Neural progenitor cell (in vitro differentiated cells): Measurements from ENCODE around the gene CD2AP. TPM values are rescaled to one million over a fixed set of nuclear protein-coding genes. Genes with fewer than 3 reads are reported as not detected.

Experiments used
- DNase-seq: peaks from one replicate; pipeline ENCODE4 v3.0.0-alpha.2; 2016; ENCODE audit warnings: low spot score
- H2AFZ ChIP-seq: fragments of 200-600 bp; sonication (generic); replicated peaks from 2 replicates; pipeline ENCODE4 v1.6.1; 2016; ENCODE audit warnings: antibody characterized with exemption
- H3F3A ChIP-seq: fragments of 200-600 bp; sonication (generic); 2 replicates; pipeline ENCODE4 v1.6.1; 2016; ENCODE audit warnings: antibody characterized with exemption, low read depth
- H3K27ac ChIP-seq: fragments of 200-600 bp; sonication (generic); 2 replicates; pipeline ENCODE4 v1.5.1; 2016; ENCODE audit warnings: mild to moderate bottlenecking
- H3K27me3 ChIP-seq: fragments of 200-600 bp; sonication (generic); 2 replicates; pipeline ENCODE4 v1.6.1; 2016; ENCODE audit warnings: mild to moderate bottlenecking, moderate library complexity
- H3K36me3 ChIP-seq: fragments of 200-600 bp; sonication (generic); 2 replicates; pipeline ENCODE4 v1.5.1; 2016
- H3K4me1 ChIP-seq: fragments of 200-600 bp; sonication (generic); 2 replicates; pipeline ENCODE4 v1.6.1; 2016; ENCODE audit warnings: mixed run types
- H3K4me2 ChIP-seq: fragments of 200-600 bp; sonication (generic); 2 replicates; pipeline ENCODE4 v1.6.1; 2016
- H3K4me3 ChIP-seq: fragments of 200-600 bp; sonication (generic); 2 replicates; pipeline ENCODE4 v1.5.1; 2016
- H3K79me2 ChIP-seq: fragments of 200-600 bp; sonication (generic); 2 replicates; pipeline ENCODE4 v1.6.1; 2016; ENCODE audit warnings: low read depth
- H3K9ac ChIP-seq: fragments of 200-600 bp; sonication (generic); 2 replicates; pipeline ENCODE4 v1.6.1; 2016
- H3K9me3 ChIP-seq: fragments of 200-600 bp; sonication (generic); 2 replicates; pipeline ENCODE4 v1.5.1; 2016; ENCODE audit warnings: low read depth
- H4K20me1 ChIP-seq: fragments of 200-600 bp; sonication (generic); 2 replicates; pipeline ENCODE4 v1.6.1; 2016; ENCODE audit warnings: low read depth
- H3K27ac Mint-ChIP-seq: 3 replicates; pipeline ENCODE4 v1.8.0; 2021; ENCODE audit warnings: mixed read lengths
- H3K27me3 Mint-ChIP-seq: 2 replicates; pipeline ENCODE4 v1.8.0; 2022; ENCODE audit warnings: low read depth, mild to moderate bottlenecking, inconsistent platforms, moderate library complexity, mixed read lengths; ENCODE audit not compliant: insufficient read depth
- H3K36me3 Mint-ChIP-seq: 3 replicates; pipeline ENCODE4 v1.8.0; 2021; ENCODE audit warnings: mixed read lengths
- H3K4me1 Mint-ChIP-seq: 3 replicates; pipeline ENCODE4 v1.8.0; 2021; ENCODE audit warnings: mixed read lengths
- H3K4me3 Mint-ChIP-seq: 3 replicates; pipeline ENCODE4 v1.8.0; 2021; ENCODE audit warnings: mild to moderate bottlenecking, moderate library complexity, mixed read lengths
- H3K9me3 Mint-ChIP-seq: 3 replicates; pipeline ENCODE4 v1.8.0; 2020; ENCODE audit warnings: mixed read lengths
- CTCF ChIP-seq: fragments of 200-600 bp; sonication (generic); IDR thresholded peaks from 2 replicates; pipeline ENCODE4 v1.5.1; 2017; ENCODE audit warnings: antibody characterized with exemption, mild to moderate bottlenecking
- EZH2 ChIP-seq: fragments of 200-600 bp; sonication (generic); IDR thresholded peaks from 2 replicates; pipeline ENCODE4 v1.6.1; 2017; ENCODE audit warnings: antibody characterized with exemption, mild to moderate bottlenecking, moderate library complexity
- EZH2phosphoT487 ChIP-seq: fragments of 200-600 bp; sonication (generic); IDR thresholded peaks from 2 replicates; pipeline ENCODE4 v1.6.1; 2017; ENCODE audit warnings: antibody characterized with exemption
- total RNA-seq: library from RNA; depleted of rRNA; stranded (reverse); fragments of >200 nt; gene quantifications from 2 replicates; pipeline ENCODE4 v1.2.3, GENCODE V29; 2015; ENCODE audit warnings: low replicate concordance

CD2AP gene
- total RNA-seq, 1 donor from 2014 or later, result 55.3 TPM

GRCh38 chr6:47483516-47483852, 5.9 kb downstream of the CD2AP start:
- H3K4me2 ChIP-seq, result peak overlapping the region; percentile 19

GRCh38 chr6:47483853-47484546, 6.4 kb downstream of the CD2AP start:
- Histone ChIP-seq H3K4me1 (peaks cover 40% of the 10 kb centered on the region), H3K79me2 (peaks cover 100% of the 10 kb centered on the region), H3K27ac (no peak overlapping the region), H3K4me3 (no peak overlapping the region), H3K9me3 (no peaks in the 10 kb centered on the region), H4K20me1 (peaks cover 56% of the 10 kb centered on the region), H3F3A (no peaks in the 10 kb centered on the region), H3K27me3 (no peaks in the 10 kb centered on the region), H3K4me2 (peak overlapping the region; percentile 34), H3K36me3 (no peaks in the 10 kb centered on the region), H2AFZ (no peak overlapping the region), H3K9ac (no peak overlapping the region)
- no peak overlapping the region for H3K4me3 Mint-ChIP-seq
- H3K9me3 Mint-ChIP-seq, result no peaks in the 10 kb centered on the region
- H3K4me1 Mint-ChIP-seq, result peaks cover 15% of the 10 kb centered on the region
- H3K36me3 Mint-ChIP-seq, result peaks cover 5% of the 10 kb centered on the region
- H3K27ac Mint-ChIP-seq, result no peak overlapping the region
- TF ChIP-seq CTCF (no peak), EZH2 (no peak), EZH2phosphoT487 (no peak)
- DNase-seq, result no peak
- H3K27me3 Mint-ChIP-seq, result no peaks in the 10 kb centered on the region

More at GRCh38 chr6:47483516-47483852, 5.9 kb downstream of the CD2AP start:
- H3F3A ChIP-seq, result peaks cover 5% of the 10 kb centered on the region
- H3K9ac ChIP-seq, result no peak overlapping the region
- no peak overlapping the region for H3K4me3 ChIP-seq
- Mint-ChIP-seq H3K27ac (no peak overlapping the region), H3K36me3 (peaks cover 5% of the 10 kb centered on the region), H3K27me3 (no peaks in the 10 kb centered on the region), H3K9me3 (no peaks in the 10 kb centered on the region), H3K4me1 (peaks cover 19% of the 10 kb centered on the region), H3K4me3 (no peak overlapping the region)
- no peaks in the 10 kb centered on the region for H3K36me3 ChIP-seq
- no peaks in the 10 kb centered on the region for H3K27me3 ChIP-seq
- H3K9me3 ChIP-seq, result no peaks in the 10 kb centered on the region
- peaks cover 60% of the 10 kb centered on the region for H4K20me1 ChIP-seq
- TF ChIP-seq EZH2 (no peak), EZH2phosphoT487 (no peak), CTCF (no peak)
- H3K27ac ChIP-seq, result no peak overlapping the region
- peaks cover 100% of the 10 kb centered on the region for H3K79me2 ChIP-seq
- no peak overlapping the region for H2AFZ ChIP-seq
- no peak for DNase-seq
- H3K4me1 ChIP-seq, result peaks cover 40% of the 10 kb centered on the region

GRCh38 chr6:47484616-47485015, 7.0 kb downstream of the CD2AP start:
- Histone ChIP-seq H4K20me1 (peaks cover 50% of the 10 kb centered on the region), H3K4me3 (no peak overlapping the region), H3K4me2 (peak overlapping the region; percentile 11)

More at GRCh38 chr6:47484616-47485015, 7.0 kb downstream of the CD2AP start:
- no peak for DNase-seq
- no peak for TF ChIP-seq CTCF
- no peak for TF ChIP-seq EZH2
- no peak for TF ChIP-seq EZH2phosphoT487
- Mint-ChIP-seq H3K9me3 (no peaks in the 10 kb centered on the region), H3K36me3 (peaks cover 6% of the 10 kb centered on the region), H3K4me1 (peaks cover 9% of the 10 kb centered on the region), H3K27me3 (no peaks in the 10 kb centered on the region), H3K4me3 (no peak overlapping the region), H3K27ac (no peak overlapping the region)
- Histone ChIP-seq H3K36me3 (no peaks in the 10 kb centered on the region), H3F3A (no peaks in the 10 kb centered on the region), H3K27me3 (no peaks in the 10 kb centered on the region), H2AFZ (no peak overlapping the region), H3K27ac (no peak overlapping the region), H3K4me1 (peaks cover 36% of the 10 kb centered on the region), H3K9ac (no peak overlapping the region), H3K79me2 (peaks cover 100% of the 10 kb centered on the region), H3K9me3 (no peaks in the 10 kb centered on the region)
